Right forelimb (tissue), 1 donor: ENCODE data around the gene SLCO3A1.

Source experiments
- DNase-seq: peaks from one replicate; pipeline ENCODE4 v3.0.0-alpha.2; 2018

Gene SLCO3A1

DNA sequence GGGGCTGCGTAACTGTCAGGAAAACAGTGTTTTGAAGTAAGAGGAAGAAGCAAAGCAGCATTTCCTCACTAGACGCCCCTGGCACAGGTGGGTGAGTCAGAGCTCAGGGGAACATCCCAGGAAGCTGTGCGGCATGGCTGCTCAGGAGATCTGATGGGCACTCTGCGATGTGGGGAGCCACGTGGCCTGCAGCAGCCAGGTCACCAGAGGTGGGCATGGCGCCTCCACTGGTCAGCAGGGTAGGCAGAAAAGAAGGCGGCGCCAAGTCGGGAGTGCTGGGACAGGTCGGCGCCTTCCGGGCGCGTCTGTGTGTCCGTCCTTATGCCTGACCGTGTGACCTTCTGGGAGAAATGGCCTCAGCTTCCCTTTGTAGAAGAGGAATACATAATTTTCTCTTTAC is 290.3 kb downstream of the SLCO3A1 start:
- no peak for DNase-seq

DNA sequence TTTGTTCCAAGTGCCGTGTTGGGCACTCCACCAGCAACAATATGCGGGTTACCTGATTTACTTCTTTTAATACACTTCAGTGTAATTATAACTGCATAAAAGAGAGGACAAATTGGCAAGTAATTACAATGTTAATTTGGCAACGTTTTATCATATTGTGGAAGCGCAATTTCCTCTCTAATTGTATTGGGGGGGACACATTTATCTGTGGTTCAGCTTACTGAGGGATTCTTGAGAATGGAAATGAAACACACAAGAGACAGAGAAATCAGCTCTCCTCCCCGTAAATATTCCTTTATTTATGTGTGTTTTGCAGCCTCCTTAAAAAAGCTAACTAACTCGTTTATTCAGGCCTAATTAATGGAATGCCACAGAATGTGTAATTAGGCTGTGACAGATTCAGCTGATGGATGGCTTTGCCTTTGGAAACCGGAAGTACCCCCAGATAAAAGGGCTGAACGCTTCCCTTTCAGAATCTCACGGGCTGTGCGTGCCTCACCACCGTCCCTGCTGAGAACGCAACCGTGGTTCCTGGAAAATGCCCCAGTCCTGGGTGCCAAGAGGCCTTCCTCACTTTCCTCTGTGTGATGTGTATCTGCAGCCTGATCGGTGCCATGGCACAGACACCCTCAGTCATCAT is 293.1 kb downstream of the SLCO3A1 start:
- DNase-seq, result no peak

DNA sequence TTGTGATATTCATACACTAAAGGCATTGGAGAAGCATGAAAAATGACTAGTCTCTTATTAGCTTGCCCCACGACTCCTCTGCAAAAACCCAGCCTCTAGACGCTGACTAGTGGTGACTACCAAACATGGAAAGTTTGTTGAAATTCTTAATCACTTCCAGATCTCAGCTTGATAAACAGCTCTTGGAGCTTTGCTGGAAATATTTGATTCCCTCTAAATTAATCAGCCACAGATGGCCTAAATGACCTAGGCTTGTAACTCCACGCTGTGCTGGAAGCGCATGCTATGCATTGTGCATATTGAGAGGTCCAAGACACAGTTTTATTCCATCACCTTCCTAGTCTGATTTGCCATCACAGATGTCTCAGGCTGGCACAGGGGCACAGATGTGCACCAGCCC is 295.5 kb downstream of the SLCO3A1 start:
- no peak for DNase-seq

DNA sequence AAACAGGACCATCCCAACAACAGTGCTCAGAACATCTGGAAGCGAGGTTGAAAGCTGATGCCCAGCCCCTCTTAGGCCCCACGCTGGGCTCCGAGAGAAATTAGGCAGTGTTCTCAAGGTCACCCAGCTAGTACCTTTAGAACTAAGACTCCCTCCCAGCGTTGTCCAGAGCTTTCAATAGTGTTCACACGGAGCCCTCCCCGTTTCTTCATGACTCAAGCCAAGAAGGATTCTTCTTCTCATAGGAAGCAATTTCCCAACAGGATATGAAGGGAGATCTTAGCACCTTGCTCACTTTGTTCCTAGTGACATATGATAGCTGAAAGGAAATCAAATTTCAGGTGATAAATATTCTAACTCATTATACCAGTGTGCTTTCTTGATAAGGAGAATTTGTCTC is 296.0 kb downstream of the SLCO3A1 start:
- no peak for DNase-seq

DNA sequence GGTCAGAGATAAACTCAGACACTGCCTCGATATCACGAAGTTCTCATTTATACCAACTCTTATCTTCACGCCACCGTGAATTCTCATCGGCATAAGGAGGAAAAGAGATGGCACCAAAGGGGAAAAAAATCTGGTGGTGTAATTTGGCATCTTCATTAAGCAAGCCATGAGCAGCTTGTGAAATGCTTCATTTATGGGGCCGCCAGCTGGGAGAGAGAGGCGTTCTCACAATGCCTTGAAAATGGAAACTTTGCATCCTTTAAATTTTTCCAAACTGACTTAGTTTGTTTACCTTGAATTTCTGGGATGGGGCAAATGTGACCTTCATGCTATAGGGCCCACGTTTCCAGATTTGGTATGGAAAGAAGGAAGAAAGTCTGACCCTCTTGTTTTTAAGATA is 297.7 kb downstream of the SLCO3A1 start:
- no peak for DNase-seq

DNA sequence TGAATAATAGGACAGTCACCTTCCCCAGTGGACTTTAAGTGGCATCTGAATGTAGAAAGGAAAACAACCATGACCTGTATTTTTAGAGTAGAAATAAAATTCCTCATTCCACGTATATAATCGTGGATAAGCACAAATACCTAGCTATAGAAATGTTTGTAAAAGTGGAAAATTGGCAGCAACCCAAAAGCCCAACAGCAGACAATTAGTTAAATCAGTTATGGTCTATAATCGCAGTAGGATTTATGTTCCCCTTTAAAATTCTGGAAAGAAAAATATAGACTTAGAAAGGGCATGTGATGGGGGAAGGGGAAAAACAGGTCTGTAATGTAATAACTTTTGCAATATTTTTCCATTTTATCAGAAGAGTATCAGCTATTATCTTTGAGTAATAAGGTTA is 298.2 kb downstream of the SLCO3A1 start:
- no peak for DNase-seq

DNA sequence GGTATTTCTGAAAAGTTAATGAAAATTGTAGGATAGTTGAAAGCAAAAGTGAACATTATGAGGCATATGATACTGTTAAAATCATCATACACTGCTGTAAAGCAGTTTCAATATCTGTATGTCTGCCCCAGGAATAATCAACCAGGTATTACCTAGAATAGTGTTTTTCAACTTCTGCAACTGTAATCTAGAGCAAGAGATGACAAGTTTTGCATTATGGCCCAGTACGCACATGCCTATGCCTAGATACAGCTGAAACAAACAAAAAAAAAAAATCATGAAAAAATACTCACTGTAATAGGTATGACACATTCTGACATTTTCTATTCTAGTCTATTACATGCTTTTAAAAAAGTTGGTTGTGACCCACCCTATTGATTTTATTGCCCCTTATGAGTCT is 299.5 kb downstream of the SLCO3A1 start:
- DNase-seq, result no peak

DNA sequence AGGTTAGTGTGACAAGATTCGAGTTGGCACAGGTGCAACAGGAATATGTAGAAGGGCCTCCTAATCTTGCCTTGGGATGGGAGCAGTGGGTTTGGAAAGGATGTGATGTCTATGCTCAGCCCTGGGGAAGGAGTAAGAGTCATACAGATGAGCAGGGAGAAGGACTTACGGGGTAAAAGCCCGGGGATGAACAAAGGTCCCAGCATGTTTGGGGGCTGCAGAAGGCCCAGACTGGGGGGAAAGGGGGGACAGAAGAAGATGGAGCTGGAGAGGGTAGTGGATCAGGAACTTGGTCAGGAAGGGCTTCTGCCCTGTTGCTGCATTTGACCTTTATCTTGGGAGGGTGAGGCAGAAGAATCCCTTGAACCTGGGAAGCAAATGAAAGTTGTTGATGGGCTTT is 300.1 kb downstream of the SLCO3A1 start:
- peak; percentile 5 for DNase-seq

DNA sequence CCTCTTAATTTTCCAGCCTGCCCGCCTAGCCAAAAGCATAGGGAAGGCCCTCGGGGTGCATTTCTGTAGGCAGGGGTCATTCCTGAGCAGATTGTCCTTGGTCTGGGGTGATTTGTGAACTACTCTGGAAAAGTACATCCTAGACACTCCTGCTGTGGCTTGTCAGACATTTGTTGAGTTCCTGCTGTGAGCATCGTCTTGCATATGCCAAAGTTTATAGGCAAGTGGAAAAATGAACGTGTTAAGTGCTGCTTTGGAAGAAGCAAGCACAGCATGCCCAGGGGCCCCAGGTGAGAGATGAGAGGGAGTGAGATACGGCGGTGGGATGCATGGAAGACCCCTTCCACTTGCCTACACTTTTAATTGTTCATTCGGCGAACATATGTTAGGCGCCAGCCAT is 302.4 kb downstream of the SLCO3A1 start:
- DNase-seq, result no peak

DNA sequence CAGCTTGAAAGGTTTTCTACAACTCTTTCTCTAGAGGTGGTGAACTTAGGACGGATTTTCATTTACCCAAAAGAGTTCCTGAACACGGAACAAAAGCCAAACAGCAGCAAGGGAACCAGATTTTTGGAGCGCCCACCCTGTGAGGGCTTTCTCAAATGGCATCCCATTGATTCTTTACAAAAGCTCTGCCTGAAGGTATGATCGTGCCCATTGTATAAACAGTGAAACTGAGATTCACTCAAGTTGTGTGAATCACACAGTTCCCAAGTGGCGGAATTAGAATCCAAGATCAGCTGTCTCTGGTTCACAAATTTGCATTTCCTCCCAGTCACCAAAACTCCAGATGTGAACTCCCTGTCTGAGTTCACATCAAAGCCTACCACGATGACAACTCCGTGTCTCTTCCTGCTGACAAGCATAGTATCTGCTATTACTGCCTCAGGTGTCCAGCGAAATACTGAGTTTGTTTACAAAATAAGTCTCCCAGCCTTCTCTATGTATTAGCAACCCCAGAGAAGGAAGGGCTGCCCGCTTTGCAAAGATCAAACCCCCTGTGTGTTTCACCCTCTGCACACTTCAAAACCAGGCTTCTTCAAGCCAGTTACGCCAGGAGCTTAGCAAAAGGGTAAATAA is 304.3 kb downstream of the SLCO3A1 start:
- DNase-seq, result no peak

DNA sequence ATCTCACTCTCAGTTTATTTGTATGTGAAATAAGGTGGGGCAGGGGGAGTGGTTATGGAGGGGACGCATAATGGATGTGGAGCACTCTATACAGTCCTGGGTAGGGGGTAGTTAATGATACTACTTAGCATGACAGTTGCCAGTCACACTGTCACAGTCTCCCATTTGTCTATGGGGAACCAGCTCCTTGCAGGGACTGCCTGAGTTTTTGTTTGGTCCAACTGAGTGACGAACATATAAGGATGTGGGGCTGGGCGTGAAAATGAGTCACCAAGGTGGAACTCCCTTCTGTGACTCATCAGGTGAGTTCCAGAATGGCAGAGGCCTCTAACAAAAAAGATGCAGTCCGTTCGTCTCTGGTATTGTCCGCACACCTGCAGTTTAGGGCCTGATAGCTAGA is 304.9 kb downstream of the SLCO3A1 start:
- no peak for DNase-seq

DNA sequence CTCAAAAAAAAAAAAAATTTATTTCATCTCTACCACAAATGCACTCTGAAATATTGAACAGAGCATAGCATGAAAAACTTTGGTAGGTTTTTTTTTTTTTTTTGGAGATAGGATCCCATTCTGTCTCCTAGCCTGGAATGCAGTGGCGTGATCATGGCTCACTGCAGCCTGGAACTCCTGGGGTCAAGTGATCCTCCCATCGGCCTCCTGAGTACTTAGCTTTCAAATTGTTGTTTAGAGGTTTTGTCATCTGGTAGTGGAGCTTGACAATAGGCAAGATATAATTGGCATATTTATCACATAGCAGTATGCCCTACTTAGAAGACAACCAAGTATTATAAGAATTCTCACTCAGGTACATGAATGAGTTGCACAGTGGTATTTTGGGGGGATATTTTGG is 306.0 kb downstream of the SLCO3A1 start:
- DNase-seq, result no peak

DNA sequence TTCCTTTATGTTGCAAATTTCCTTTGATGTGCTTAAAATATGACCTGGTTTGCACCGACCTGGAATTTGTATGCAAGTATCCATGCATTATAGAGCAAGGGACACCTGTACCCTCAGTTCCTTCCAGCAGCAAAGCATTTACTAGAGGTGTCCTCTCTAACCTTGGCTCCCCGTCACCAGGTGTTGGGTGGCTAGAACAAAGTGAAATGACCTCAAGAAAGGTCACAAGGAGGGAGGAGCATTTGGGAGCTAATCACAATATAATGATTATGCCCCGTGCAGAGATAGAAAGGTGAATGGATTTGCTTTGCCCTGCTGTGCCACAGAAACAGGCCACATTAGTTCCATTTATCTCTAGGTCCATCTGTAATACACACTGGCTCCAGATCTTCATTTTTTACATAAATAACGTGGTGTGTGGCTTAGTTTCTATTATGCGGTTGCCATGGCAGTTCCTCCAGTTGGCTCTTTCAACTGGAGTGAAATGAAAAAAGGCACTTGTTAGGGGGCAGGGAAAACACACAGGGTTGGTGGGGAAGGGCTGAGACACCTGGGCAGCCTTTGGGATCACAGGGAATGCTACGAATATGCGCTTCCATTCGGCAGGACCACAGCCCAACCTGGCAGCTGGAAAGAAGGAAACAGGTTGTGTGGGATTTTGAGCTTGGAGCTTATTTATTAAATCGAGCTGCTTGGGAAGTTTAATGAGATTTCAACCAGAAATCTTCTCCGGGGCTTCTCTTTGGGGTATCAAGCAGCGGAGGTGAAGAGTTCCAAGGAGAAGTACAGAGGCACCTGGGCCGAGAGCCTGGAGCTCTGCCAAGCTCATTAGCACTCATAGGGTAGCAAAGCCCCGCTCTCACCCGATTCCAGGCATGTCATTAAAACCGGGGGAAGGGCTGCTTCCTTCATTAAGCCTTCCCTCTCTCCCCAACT is 306.7 kb downstream of the SLCO3A1 start:
- no peak for DNase-seq

DNA sequence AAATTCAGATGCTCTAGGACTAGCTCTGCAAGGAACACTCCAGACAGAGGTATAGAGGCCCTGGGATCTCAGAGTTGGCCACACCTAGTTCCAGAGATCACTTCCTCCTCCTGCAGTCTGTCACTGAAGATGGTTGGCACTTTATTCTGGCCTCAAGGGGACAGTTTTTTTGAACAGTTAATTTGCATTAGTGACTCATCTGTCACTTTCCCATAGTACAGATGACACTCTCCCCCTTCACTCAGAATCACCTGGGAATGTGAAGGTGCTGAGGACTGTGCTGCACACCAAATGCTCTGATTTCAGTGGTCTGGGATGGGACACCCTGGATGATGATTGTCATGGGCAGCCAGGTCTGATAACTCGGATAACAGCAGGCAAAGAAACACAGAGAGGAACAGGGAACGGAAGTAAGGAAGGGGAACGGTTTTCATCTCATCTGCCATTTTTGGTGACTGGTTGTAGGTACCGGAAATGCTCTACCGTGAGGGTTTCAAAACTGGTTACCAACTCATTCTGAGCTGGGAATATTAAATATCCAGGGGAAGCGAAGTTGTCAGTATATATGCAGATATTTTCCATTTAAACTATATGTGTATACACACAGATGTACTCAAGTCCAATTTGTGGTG is 307.6 kb downstream of the SLCO3A1 start:
- DNase-seq, result no peak

DNA sequence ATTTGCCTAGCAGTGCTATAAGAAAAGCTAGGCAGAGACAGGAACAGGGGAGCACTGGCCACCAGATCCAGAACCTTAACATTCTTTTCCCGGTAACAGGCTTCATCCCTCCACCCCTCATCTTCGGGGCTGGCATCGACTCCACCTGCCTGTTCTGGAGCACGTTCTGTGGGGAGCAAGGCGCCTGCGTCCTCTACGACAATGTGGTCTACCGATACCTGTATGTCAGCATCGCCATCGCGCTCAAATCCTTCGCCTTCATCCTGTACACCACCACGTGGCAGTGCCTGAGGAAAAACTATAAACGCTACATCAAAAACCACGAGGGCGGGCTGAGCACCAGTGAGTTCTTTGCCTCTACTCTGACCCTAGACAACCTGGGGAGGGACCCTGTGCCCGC is 309.1 kb downstream of the SLCO3A1 start:
- no peak for DNase-seq

DNA sequence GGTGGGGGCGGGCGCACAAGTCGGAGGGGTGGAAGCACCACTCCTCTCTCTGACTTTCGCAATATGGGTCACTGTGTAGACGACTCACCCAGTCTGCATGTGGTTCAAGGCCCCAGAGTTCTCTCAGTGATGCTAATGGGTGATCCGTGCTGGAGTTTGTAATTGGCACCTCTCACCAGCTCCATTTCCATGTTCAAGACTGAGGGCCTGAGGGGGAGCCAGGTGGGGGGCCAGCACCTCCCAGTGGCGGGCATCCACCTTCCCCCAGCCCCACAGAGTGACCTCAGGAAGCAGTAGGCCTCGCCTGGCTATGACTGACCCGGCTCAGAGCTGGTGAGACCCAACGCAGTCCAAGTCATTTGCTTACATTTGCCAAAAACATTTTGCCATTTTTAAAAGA is 310.1 kb downstream of the SLCO3A1 start:
- DNase-seq, result no peak

DNA sequence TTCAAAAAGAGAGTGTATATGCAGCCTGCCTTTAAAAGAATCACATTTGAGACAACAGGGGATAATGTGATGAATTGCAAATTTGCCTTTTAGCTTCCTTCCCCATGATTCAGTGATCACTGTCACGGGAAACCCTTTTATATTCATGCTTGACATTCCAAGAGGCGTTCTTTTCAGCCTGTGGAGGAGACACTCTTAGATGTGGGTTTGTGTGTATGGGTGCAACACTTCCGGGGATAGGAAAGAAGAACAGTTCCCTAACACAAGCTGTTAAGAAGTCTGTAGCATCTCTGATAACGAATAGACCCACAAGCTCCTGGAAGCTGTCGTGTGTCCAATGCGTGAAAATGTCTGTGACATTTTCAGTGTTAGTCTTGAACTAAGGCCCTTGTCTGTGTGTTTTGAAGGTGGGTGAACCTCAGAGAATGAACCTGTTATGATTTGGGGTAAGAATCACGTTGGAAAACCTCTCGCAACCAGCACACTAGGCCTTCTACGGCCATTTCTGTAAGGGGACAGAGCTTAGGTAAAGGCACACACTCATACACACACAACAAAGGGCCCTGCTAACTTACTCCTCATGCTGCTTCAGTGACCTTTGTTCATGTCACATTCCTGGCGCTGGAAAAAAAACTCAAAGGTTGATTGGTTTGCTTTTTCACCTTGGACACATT is 311.0 kb downstream of the SLCO3A1 start:
- no peak for DNase-seq

DNA sequence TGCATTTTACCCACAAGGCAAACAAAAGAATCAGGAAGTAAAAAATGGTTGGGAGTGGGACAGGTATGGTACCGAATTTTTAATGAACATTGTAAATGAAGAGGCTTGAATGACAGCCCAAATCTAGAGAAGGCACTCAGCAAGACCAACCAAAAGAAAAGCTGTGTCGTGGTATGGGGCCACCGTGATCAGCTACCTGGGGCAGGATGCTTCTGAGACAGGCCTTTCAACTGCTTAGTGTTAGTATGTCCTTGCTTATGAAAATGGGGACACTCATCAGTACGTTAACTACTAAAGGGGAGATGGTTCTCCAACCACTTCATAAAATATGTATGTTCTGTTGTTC is 311.5 kb downstream of the SLCO3A1 start:
- DNase-seq, result no peak

DNA sequence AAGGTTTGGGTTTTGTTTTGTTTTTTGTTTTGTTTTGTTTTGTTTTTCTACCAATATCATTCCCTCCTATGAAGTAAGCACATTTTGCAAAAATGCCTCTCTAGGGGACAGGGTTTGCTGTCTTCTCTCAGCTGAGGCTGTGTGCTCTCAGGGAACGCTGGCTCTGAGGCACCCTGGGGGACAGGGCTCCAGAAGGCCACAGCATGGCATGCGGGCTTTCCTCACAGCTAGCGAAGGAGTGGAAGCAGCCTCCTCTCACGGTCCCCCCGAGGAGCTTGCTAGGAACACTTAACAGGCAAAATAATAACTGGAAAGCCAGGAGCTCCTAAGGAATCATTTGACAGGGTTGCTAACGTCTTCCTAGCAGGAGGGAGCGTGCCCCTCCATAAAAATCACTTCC is 312.5 kb downstream of the SLCO3A1 start:
- no peak for DNase-seq

DNA sequence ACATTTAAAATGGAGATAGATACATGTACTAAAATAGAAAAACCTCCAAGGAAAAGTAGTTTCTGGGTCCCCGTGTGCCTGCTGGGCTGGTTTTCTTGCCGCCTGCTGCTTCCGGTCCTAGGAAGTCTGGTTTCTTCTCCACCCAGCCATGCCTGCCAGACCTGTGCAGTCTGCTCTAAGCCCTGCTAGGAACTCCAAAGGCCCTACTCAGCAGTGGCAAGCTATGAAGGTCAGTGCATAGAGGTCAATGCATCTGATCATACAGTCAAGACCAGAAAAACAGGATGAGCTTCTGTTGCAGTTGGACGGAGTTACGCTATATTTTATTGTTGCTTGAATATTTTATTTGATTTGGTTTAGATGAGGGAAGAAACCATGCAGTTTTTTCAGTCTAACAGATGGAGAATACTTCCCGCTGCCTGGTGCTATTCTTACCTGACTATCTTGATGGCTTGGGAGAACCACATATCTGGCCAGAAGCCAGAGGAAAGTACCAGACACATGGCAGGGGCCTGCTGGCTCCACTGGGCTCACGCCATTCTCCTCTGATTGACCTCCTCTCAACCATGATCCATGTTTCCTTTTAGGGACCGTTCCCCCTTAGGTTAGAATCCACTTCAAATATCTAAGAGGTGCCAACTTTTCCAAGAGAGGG is 313.4 kb downstream of the SLCO3A1 start:
- DNase-seq, result no peak

DNA sequence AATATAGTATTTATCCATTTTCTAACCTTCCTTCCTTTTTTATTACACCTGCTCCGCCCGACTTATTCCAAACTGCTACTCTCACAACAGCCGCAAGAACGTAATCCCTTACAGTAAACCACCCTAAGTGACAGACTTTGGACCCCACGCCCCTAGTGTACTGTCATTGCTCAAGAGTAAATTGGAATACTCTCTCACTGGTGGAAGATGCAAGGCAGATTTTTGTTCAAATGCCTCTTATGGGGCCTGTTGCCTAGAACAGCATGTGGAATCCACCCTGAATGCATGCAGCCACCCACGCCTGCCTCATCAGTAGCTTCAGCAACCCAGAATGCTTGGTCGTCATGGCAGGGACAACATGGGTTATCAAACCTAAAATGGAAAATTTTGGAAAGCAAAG is 313.9 kb downstream of the SLCO3A1 start:
- no peak for DNase-seq

DNA sequence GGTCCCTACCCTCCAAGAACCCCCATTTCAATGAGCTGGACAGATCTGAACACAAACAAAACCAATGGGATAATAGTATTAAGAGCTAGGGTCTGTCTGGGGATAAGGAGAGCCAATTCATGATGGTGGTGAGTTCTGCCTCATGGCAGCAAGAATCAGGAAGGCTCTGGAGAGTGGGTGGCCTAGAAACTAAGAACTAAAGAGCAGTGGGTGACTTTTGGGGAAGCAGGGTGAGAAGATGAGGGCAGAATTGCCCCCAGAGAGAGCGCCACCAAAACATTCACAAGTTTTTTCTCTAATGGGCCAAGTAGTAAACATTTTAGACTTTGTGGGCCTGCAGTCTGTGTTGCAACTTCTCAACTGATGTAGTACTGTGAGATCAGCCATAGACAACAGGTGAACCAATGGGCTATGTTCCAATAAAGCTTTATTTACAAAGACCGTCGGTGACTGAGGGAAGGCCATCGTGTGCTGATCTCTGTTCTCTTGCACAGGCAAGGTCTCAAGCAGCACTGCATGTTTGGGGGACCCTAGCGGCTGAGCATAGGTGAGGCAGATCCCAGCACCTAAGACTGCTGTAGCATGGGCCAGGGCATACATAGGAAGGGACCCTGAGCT is 314.7 kb downstream of the SLCO3A1 start:
- no peak for DNase-seq
